GM13976 (cell line): ENCODE measurements around the gene TRIM5.
A peak's percentile ranks its signal among the peaks of the same experiment; 100 is the strongest.

Experiments used
- DNase-seq: peaks from one replicate; pipeline ENCODE4 v3.0.0; 2012; ENCODE audit warnings: low spot score
- CTCF ChIP-seq: IDR thresholded peaks from 2 replicates; pipeline ENCODE4 v1.5.1; 2012; ENCODE audit warnings: borderline replicate concordance, mild to moderate bottlenecking; ENCODE audit not compliant: insufficient read depth; ENCODE audit errors: extremely low read depth, missing control alignments, control extremely low read depth
- in situ Hi-C: fragments of 300-500 bp; cut with MboI; formaldehyde crosslinking; loops from one replicate; pipeline ENCODE4 v1.12.0; 2022; ENCODE audit warnings: low sequenced_read_pairs, mixed read lengths, inconsistent platforms; ENCODE audit not compliant: unreplicated experiment

TRIM5 gene

GRCh38 chr11:5626196-5626595 lies 58.7 kb downstream of the TRIM5 start:
- in situ Hi-C loops = no loop called here
- TF ChIP-seq CTCF = no peak
- no peak for DNase-seq

GRCh38 chr11:5625281-5625680 lies 59.6 kb downstream of the TRIM5 start:
- TF ChIP-seq CTCF = no peak
- DNase-seq = no peak
- in situ Hi-C loops = no loop called here

GRCh38 chr11:5624489-5625279 lies 60.2 kb downstream of the TRIM5 start, which contains the start of gene TRIM34:
TRIM34 (plus strand) TSS chr11:5625001; CDS start chr11:5632332, 7,331 bp downstream.
- no peak for TF ChIP-seq CTCF
- DNase-seq = peak; percentile 88
- in situ Hi-C loops = no loop called here

GRCh38 chr11:5622802-5623201 lies 62.1 kb downstream of the TRIM5 start:
- no peak for TF ChIP-seq CTCF
- in situ Hi-C loops = no loop called here
- no peak for DNase-seq

- DNase-seq = no peak
- no peak for TF ChIP-seq CTCF
- in situ Hi-C loops = no loop called here
These were observed 63.3 kb downstream of the TRIM5 start for GRCh38 chr11:5621580-5621979.

- no peak for TF ChIP-seq CTCF
- DNase-seq = no peak
- in situ Hi-C loops = no loop called here
These were observed 64.0 kb downstream of the TRIM5 start for GRCh38 chr11:5620651-5621521.
